Uterus (tissue), 2 donors: ENCODE results near the gene RGS7.

Source experiments
- CTCF ChIP-seq, 4 experiments: fragments of 200-600 bp in 2 of 4; fragments of 450-650 bp in 2 of 4; sonication (generic) in 2 of 4; IDR thresholded peaks; one replicate each; pipeline ENCODE4 v1.5.1; 2016 to 2019; ENCODE audit warnings: antibody characterized with exemption in 4 of 4, mild to moderate bottlenecking in 2 of 4, moderate library complexity in 1 of 4
- POLR2A ChIP-seq, 2 donors: fragments of 450-650 bp; IDR thresholded peaks; one replicate each; pipeline ENCODE4 v1.6.1; 2016; ENCODE audit warnings: antibody characterized with exemption in 2 of 2, mild to moderate bottlenecking in 1 of 2, moderate library complexity in 1 of 2

GRCh38 chr1:240965581-240966091, 391.4 kb downstream of the RGS7 start:
- TF ChIP-seq POLR2A (IDR thresholded peaks at IDR 0.05) (no peak), CTCF (IDR thresholded peaks at IDR 0.05) (no peak)
